Tibial nerve (tissue), 3 donors: ENCODE data around the gene KDM5A.

Experiments
- CTCF ChIP-seq, 5 experiments: fragments of 200-600 bp in 3 of 5; fragments of 450-650 bp in 2 of 5; sonication (generic) in 3 of 5; IDR thresholded peaks; one replicate each; pipeline ENCODE4 v1.5.1; 2016 to 2019; ENCODE audit warnings: antibody characterized with exemption in 5 of 5, mild to moderate bottlenecking in 3 of 5, moderate library complexity in 2 of 5
- POLR2A ChIP-seq, 2 donors: fragments of 450-650 bp; IDR thresholded peaks; one replicate each; pipeline ENCODE4 v1.6.1; 2017; ENCODE audit warnings: antibody characterized with exemption in 2 of 2, mild to moderate bottlenecking in 2 of 2, moderate library complexity in 2 of 2

GRCh38 chr12:388012-388411, 1.1 kb downstream of the KDM5A start:
- TF ChIP-seq POLR2A (IDR thresholded peaks at IDR 0.05) (no peak), CTCF (IDR thresholded peaks at IDR 0.05) (no peak)
